Measurements from ENCODE around the gene PRR5L. TPM values are rescaled to one million over a fixed set of nuclear protein-coding genes. Genes with fewer than 3 reads are reported as not detected.

PRR5L gene
- total RNA-seq, 2 experiments from 2014 or later = 6.9 to 7.3 TPM

- no peaks in the 10 kb centered on the region for H3K9me3 Mint-ChIP-seq
- H3K27me3 Mint-ChIP-seq = no peaks in the 10 kb centered on the region
- POLR2A ChIA-PET = no interaction called here
- DNase-seq = peak; percentile 55
- H3K27ac Mint-ChIP-seq = no peak overlapping the region
- CTCF ChIA-PET = interaction anchor here (0.6 to 2.3 kb wide), 8 partner anchors 8 to 650 kb away, joined by 3 to 6 read pairs (median 3); partner anchors contain the start of gene FJX1
- no peak overlapping the region for H3K4me3 Mint-ChIP-seq
- H3K36me3 Mint-ChIP-seq (ENCODE audit: low read depth) = no peaks in the 10 kb centered on the region
- no peaks in the 10 kb centered on the region for H3K4me1 Mint-ChIP-seq
Measured at GRCh38 chr11:36265793-36266628, 30.1 kb upstream of the PRR5L start.

GRCh38 chr11:36266767-36267166, 29.3 kb upstream of the PRR5L start:
- H3K4me3 Mint-ChIP-seq = no peak overlapping the region
- DNase-seq = no peak
- H3K4me1 Mint-ChIP-seq = no peaks in the 10 kb centered on the region
- H3K27me3 Mint-ChIP-seq = no peaks in the 10 kb centered on the region
- CTCF ChIA-PET = interaction anchor here (0.7 to 2.3 kb wide), 5 partner anchors 13 to 648 kb away, joined by 3 to 6 read pairs (median 3); partner anchors contain the start of gene FJX1
- peaks cover 6% of the 10 kb centered on the region for H3K36me3 Mint-ChIP-seq (ENCODE audit: low read depth)
- no peak overlapping the region for H3K27ac Mint-ChIP-seq
- H3K9me3 Mint-ChIP-seq = no peaks in the 10 kb centered on the region
- POLR2A ChIA-PET = no interaction called here

- Mint-ChIP-seq H3K4me3 (no peak overlapping the region), H3K36me3 (ENCODE audit: low read depth) (peaks cover 15% of the 10 kb centered on the region), H3K9me3 (no peaks in the 10 kb centered on the region), H3K4me1 (no peaks in the 10 kb centered on the region), H3K27me3 (no peaks in the 10 kb centered on the region), H3K27ac (no peak overlapping the region)
- DNase-seq = no peak
- CTCF ChIA-PET = interaction anchor here (1.7 kb wide), 1 partner anchor 224 kb away, joined by 4 read pairs; no protein-coding TSS in a partner anchor
- POLR2A ChIA-PET = no interaction called here
Measured at GRCh38 chr11:36268337-36268985, 27.6 kb upstream of the PRR5L start.

- no peak overlapping the region for H3K4me3 Mint-ChIP-seq
- POLR2A ChIA-PET = no interaction called here
- H3K4me1 Mint-ChIP-seq = no peaks in the 10 kb centered on the region
- peaks cover 15% of the 10 kb centered on the region for H3K36me3 Mint-ChIP-seq (ENCODE audit: low read depth)
- no peak for DNase-seq
- CTCF ChIA-PET = interaction anchor here (0.8 kb wide), 1 partner anchor 22 kb away, joined by 3 read pairs; no protein-coding TSS in a partner anchor
- no peak overlapping the region for H3K27ac Mint-ChIP-seq
- H3K9me3 Mint-ChIP-seq = no peaks in the 10 kb centered on the region
- no peaks in the 10 kb centered on the region for H3K27me3 Mint-ChIP-seq
Measured at GRCh38 chr11:36270701-36271100, 25.4 kb upstream of the PRR5L start.

GRCh38 chr11:36271794-36272407, 24.2 kb upstream of the PRR5L start:
- no peaks in the 10 kb centered on the region for H3K4me1 Mint-ChIP-seq
- peaks cover 15% of the 10 kb centered on the region for H3K36me3 Mint-ChIP-seq (ENCODE audit: low read depth)
- no peaks in the 10 kb centered on the region for H3K27me3 Mint-ChIP-seq
- H3K27ac Mint-ChIP-seq = no peak overlapping the region
- ChIA-PET POLR2A (no interaction called here), CTCF (interaction anchor here (0.6 kb wide), 1 partner anchor 16 kb away, joined by 3 read pairs; no protein-coding TSS in a partner anchor)
- H3K9me3 Mint-ChIP-seq = no peaks in the 10 kb centered on the region
- no peak for DNase-seq
- H3K4me3 Mint-ChIP-seq = no peak overlapping the region

- CTCF ChIA-PET = interaction anchor here (0.6 kb wide), 1 partner anchor 230 kb away, joined by 4 read pairs; no protein-coding TSS in a partner anchor
Measured at GRCh38 chr11:36273110-36273509, 23.0 kb upstream of the PRR5L start.

GRCh38 chr11:36274414-36274813, 21.7 kb upstream of the PRR5L start:
- no peak overlapping the region for H3K4me3 Mint-ChIP-seq
- H3K36me3 Mint-ChIP-seq (ENCODE audit: low read depth) = peaks cover 15% of the 10 kb centered on the region
- ChIA-PET POLR2A (no interaction called here), CTCF (interaction anchor here (0.6 to 1.5 kb wide), 6 partner anchors 8 to 218 kb away, joined by 3 to 6 read pairs (median 3); no protein-coding TSS in a partner anchor)
- no peaks in the 10 kb centered on the region for H3K4me1 Mint-ChIP-seq
- DNase-seq = no peak
- H3K9me3 Mint-ChIP-seq = no peaks in the 10 kb centered on the region
- H3K27ac Mint-ChIP-seq = no peak overlapping the region
- H3K27me3 Mint-ChIP-seq = no peaks in the 10 kb centered on the region

More at GRCh38 chr11:36273110-36273509, 23.0 kb upstream of the PRR5L start:
- POLR2A ChIA-PET = no interaction called here
- H3K36me3 Mint-ChIP-seq (ENCODE audit: low read depth) = peaks cover 15% of the 10 kb centered on the region
- no peaks in the 10 kb centered on the region for H3K4me1 Mint-ChIP-seq
- no peak overlapping the region for H3K27ac Mint-ChIP-seq
- no peaks in the 10 kb centered on the region for H3K9me3 Mint-ChIP-seq
- no peak for DNase-seq
- no peaks in the 10 kb centered on the region for H3K27me3 Mint-ChIP-seq
- no peak overlapping the region for H3K4me3 Mint-ChIP-seq

- no peak for DNase-seq
- no peak overlapping the region for H3K4me3 Mint-ChIP-seq
- H3K36me3 Mint-ChIP-seq (ENCODE audit: low read depth) = peaks cover 2% of the 10 kb centered on the region
Measured at GRCh38 chr11:36278531-36279282, 17.4 kb upstream of the PRR5L start.

GRCh38 chr11:36280531-36280930, 15.6 kb upstream of the PRR5L start:
- ChIA-PET POLR2A (no interaction called here), CTCF (interaction anchor here (1.2 kb wide), 1 partner anchor 868 kb away, joined by 3 read pairs; no protein-coding TSS in a partner anchor)
- H3K27ac Mint-ChIP-seq = no peak overlapping the region
- peaks cover 2% of the 10 kb centered on the region for H3K36me3 Mint-ChIP-seq (ENCODE audit: low read depth)
- DNase-seq = no peak
- no peak overlapping the region for H3K4me3 Mint-ChIP-seq
- H3K27me3 Mint-ChIP-seq = no peaks in the 10 kb centered on the region
- H3K4me1 Mint-ChIP-seq = peaks cover 5% of the 10 kb centered on the region
- no peaks in the 10 kb centered on the region for H3K9me3 Mint-ChIP-seq

More at GRCh38 chr11:36278531-36279282, 17.4 kb upstream of the PRR5L start:
- Mint-ChIP-seq H3K27ac (no peak overlapping the region), H3K4me1 (no peaks in the 10 kb centered on the region), H3K27me3 (no peaks in the 10 kb centered on the region), H3K9me3 (no peaks in the 10 kb centered on the region)
- ChIA-PET POLR2A (no interaction called here), CTCF (interaction anchor here (0.7 to 1.4 kb wide), 2 partner anchors 12 to 13 kb away, joined by 3 read pairs; no protein-coding TSS in a partner anchor)

- ChIA-PET POLR2A (no interaction called here), CTCF (interaction anchor here (1.2 kb wide), 1 partner anchor 383 kb away, joined by 3 read pairs; no protein-coding TSS in a partner anchor)
- DNase-seq = no peak
- H3K36me3 Mint-ChIP-seq (ENCODE audit: low read depth) = peaks cover 2% of the 10 kb centered on the region
- no peaks in the 10 kb centered on the region for H3K9me3 Mint-ChIP-seq
- no peak overlapping the region for H3K27ac Mint-ChIP-seq
- peaks cover 5% of the 10 kb centered on the region for H3K4me1 Mint-ChIP-seq
- H3K4me3 Mint-ChIP-seq = no peak overlapping the region
- no peaks in the 10 kb centered on the region for H3K27me3 Mint-ChIP-seq
Measured at GRCh38 chr11:36281850-36282249, 14.2 kb upstream of the PRR5L start.

GRCh38 chr11:36282926-36283325, 13.2 kb upstream of the PRR5L start:
- peaks cover 2% of the 10 kb centered on the region for H3K36me3 Mint-ChIP-seq (ENCODE audit: low read depth)
- no peak overlapping the region for H3K4me3 Mint-ChIP-seq
- no peak overlapping the region for H3K27ac Mint-ChIP-seq
- ChIA-PET CTCF (no interaction called here), POLR2A (no interaction called here)
- DNase-seq = no peak
- peaks cover 9% of the 10 kb centered on the region for H3K4me1 Mint-ChIP-seq
- no peaks in the 10 kb centered on the region for H3K27me3 Mint-ChIP-seq
- H3K9me3 Mint-ChIP-seq = no peaks in the 10 kb centered on the region
